Medulla oblongata (tissue), 1 donor: ENCODE measurements around the gene CTXND2.
A peak's percentile ranks its signal among the peaks of the same experiment; 100 is the strongest.
"Not testable (repeated sequence)": the region's sequence is repeated elsewhere in the genome, so short reads cannot be mapped to it uniquely, and the experiment has no call there.

ENCODE experiments used
- DNase-seq: peaks from one replicate; pipeline ENCODE4 v3.0.0-alpha.2; 2015; ENCODE audit errors: extremely low spot score

The CTXND2 gene

GRCh38 chr1:150887018-150887417 is at the start of gene CTXND2:
TSS of gene CTXND2 (plus strand) at chr1:150887136. CDS start at chr1:150912315, 25,179 bp downstream.
- no peak for DNase-seq

- DNase-seq = not testable (repeated sequence)
Measured at GRCh38 chr1:150840850-150841249, 46.1 kb upstream of the CTXND2 start.

- no peak for DNase-seq
Measured at GRCh38 chr1:150841626-150842025, 45.3 kb upstream of the CTXND2 start.

- DNase-seq = no peak
Measured at GRCh38 chr1:150842343-150842742, 44.6 kb upstream of the CTXND2 start.

GRCh38 chr1:150842964-150843363 is 44.0 kb upstream of the CTXND2 start:
- no peak for DNase-seq

- no peak for DNase-seq
Measured at GRCh38 chr1:150843474-150843873, 43.5 kb upstream of the CTXND2 start.

- no peak for DNase-seq
Measured at GRCh38 chr1:150846473-150847146, 40.3 kb upstream of the CTXND2 start.

- DNase-seq = not testable (repeated sequence)
Measured at GRCh38 chr1:150850801-150851362, 36.1 kb upstream of the CTXND2 start.

GRCh38 chr1:150852734-150853133 is 34.2 kb upstream of the CTXND2 start:
- peak; percentile 26 for DNase-seq

GRCh38 chr1:150863724-150864123 is 23.2 kb upstream of the CTXND2 start:
- no peak for DNase-seq

- not testable (repeated sequence) for DNase-seq
Measured at GRCh38 chr1:150864200-150864599, 22.7 kb upstream of the CTXND2 start.

GRCh38 chr1:150869683-150870082 is 17.3 kb upstream of the CTXND2 start:
- no peak for DNase-seq

- DNase-seq = no peak
Measured at GRCh38 chr1:150872572-150872971, 14.4 kb upstream of the CTXND2 start.

- no peak for DNase-seq
Measured at GRCh38 chr1:150873521-150873920, 13.4 kb upstream of the CTXND2 start.

- peak; percentile 14 for DNase-seq
Measured at GRCh38 chr1:150874455-150875196, 12.3 kb upstream of the CTXND2 start.

GRCh38 chr1:150875197-150876118 is 11.5 kb upstream of the CTXND2 start:
- peak; percentile 50 for DNase-seq

GRCh38 chr1:150876119-150876454 is 10.8 kb upstream of the CTXND2 start:
- DNase-seq = peak; percentile 56

- not testable (repeated sequence) for DNase-seq
Measured at GRCh38 chr1:150878931-150879330, 8.0 kb upstream of the CTXND2 start.

GRCh38 chr1:150881331-150882070 is 5.4 kb upstream of the CTXND2 start:
- no peak for DNase-seq

GRCh38 chr1:150883121-150883520 is 3.8 kb upstream of the CTXND2 start:
- not testable (repeated sequence) for DNase-seq

GRCh38 chr1:150888727-150889126 is 1.8 kb downstream of the CTXND2 start:
- DNase-seq = no peak
